ENCODE measurements around the gene SEL1L3.

DNA sequence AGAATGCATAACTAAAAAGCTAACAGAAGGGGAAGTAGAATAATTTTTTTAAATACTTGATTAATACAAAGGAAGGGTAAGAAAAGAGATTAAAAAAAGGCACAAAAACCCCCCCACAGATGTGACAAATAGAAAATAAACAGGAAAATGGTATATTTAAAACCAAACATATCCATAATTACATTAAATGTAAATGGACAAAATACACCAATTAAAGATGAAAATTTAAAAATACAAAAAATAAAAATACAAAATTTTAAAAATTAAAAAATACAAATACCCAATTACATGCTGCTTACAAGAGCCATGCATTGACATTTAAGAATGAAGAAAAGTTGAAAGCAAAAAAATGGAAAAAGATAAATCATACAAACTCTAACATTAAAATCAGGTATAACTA is 86.0 kb downstream of the SEL1L3 start:
- TF ChIP-seq, protein P1, sequence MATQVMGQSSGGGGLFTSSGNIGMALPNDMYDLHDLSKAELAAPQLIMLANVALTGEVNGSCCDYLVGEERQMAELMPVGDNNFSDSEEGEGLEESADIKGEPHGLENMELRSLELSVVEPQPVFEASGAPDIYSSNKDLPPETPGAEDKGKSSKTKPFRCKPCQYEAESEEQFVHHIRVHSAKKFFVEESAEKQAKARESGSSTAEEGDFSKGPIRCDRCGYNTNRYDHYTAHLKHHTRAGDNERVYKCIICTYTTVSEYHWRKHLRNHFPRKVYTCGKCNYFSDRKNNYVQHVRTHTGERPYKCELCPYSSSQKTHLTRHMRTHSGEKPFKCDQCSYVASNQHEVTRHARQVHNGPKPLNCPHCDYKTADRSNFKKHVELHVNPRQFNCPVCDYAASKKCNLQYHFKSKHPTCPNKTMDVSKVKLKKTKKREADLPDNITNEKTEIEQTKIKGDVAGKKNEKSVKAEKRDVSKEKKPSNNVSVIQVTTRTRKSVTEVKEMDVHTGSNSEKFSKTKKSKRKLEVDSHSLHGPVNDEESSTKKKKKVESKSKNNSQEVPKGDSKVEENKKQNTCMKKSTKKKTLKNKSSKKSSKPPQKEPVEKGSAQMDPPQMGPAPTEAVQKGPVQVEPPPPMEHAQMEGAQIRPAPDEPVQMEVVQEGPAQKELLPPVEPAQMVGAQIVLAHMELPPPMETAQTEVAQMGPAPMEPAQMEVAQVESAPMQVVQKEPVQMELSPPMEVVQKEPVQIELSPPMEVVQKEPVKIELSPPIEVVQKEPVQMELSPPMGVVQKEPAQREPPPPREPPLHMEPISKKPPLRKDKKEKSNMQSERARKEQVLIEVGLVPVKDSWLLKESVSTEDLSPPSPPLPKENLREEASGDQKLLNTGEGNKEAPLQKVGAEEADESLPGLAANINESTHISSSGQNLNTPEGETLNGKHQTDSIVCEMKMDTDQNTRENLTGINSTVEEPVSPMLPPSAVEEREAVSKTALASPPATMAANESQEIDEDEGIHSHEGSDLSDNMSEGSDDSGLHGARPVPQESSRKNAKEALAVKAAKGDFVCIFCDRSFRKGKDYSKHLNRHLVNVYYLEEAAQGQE (IDR thresholded peaks at IDR 0.05; ENCODE audit: insufficient read depth in 1 of 2, low read depth in 2 of 2, low read length in 2 of 2) = no peak
- TF ChIP-seq TAF1 (IDR thresholded peaks at IDR 0.05; ENCODE audit: borderline replicate concordance, insufficient read depth, low read length) (no peak), POLR2AphosphoS5 (IDR thresholded peaks at IDR 0.05; ENCODE audit: low read depth, low read length) (no peak), SIN3A (IDR thresholded peaks at IDR 0.05; ENCODE audit: borderline replicate concordance, insufficient read depth, low read length) (no peak), FOXP2 (optimal IDR thresholded peaks at IDR 0.05; ENCODE audit: borderline replicate concordance, extremely low read depth, extremely low read length, insufficient read depth) (no peak)

Data from PFSK-1 (cell line).